GM19099 (cell line): ENCODE data around the gene VMAC.

Experiments
- POLR2A ChIP-seq: IDR thresholded peaks from 3 replicates; pipeline ENCODE4 v1.6.1; 2011; ENCODE audit warnings: low read depth; ENCODE audit not compliant: insufficient read length; ENCODE audit errors: extremely low read depth

VMAC gene

DNA sequence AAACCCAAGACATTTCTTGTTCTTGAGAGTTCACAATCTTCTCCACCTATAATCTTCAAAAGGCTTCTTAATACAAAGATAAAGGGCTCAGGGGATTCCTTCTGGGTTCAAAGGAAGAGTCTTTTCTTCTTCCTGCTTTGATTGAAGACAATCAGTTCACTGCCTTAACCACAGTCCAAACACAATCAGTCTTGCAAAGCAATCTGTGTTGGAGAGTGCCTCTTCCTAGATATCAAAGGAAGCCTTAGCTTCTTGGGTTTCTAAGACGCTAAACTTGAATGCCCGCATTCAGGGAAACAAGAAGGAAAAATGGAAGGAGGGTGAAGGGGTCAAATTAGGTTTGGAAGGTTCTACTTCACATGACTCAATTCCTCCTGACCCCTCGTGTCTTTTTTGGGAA is 46.1 kb downstream of the VMAC start:
- no peak for TF ChIP-seq POLR2A

DNA sequence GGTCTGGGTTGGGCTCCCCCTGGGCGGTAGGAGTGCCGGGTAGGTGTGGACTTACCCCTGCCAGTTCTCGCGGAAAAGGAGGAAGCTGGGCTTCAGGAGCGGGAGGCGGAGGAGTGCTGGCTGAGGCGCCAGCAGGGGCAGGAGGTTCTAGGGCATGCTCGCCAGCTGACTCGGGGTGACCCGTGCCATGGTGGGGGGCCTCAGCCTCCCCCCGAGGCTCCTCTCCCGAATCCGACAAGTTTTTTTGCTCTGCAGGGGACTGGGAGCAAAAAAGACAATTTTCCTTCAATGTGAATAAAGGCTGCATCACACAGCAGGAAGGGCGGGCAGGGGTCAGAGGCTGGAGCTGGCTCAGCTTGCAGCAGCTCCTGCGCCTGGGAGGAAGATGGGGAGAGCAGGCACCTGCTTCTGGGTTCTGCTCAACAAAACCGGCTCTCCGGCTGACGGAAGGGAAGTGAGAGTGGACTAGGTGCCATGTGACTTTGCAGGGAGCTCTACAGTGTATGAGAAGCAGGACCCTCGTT is 46.7 kb downstream of the VMAC start:
- no peak for TF ChIP-seq POLR2A

- no peak for TF ChIP-seq POLR2A
Measured at GRCh38 chr19:5952193-5953029, 47.7 kb downstream of the VMAC start.

GRCh38 chr19:5953030-5953589 is 48.4 kb downstream of the VMAC start:
- no peak for TF ChIP-seq POLR2A

DNA sequence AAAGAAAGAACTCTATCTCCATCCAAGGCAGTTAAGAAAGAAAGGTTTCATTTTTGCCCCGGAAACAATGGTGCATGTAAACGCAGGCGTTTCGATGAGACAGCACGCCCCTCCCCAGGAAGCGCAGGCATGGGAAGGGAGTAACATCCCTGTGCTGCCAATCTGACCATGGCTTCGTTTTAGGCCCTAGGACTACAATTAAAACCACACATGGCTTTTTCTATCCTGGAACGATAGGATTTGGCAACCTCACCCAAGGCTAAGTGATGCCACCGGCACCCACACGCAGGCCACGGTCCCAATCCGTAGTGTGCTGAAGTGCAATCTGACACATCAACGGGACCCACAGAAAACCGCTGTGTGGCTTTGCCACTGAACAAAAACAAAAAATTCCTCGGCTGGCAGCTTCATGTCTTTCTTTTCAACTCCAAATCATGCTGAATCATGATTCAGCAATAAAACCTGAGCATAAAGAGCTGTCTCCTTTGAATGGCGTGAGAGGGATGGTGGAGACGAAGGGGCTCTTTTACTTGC is 49.1 kb downstream of the VMAC start:
- TF ChIP-seq POLR2A, result no peak

- TF ChIP-seq POLR2A, result no peak
Measured at GRCh38 chr19:5954293-5954692, 49.6 kb downstream of the VMAC start.

- no peak for TF ChIP-seq POLR2A
Measured at GRCh38 chr19:5955636-5955935, 50.9 kb downstream of the VMAC start.

DNA sequence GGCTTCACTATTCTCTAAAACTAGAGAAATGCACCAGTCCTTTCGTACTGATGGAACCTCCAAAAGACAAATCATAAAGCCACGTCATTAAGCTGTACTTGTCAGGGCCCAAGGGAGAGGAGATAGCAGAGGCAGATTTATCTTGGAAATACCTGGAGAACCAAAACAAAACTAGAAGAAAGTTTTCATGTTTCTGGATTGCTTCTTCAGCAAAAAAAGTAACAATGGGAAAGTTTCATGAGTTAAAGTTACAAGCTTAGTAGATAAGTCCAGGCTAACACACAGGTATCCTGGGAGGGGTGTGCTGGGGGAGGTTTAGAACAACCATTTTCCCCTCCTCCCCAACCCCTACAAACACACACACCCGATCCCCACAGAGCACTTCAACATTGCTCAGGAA is 51.7 kb downstream of the VMAC start:
- no peak for TF ChIP-seq POLR2A

DNA sequence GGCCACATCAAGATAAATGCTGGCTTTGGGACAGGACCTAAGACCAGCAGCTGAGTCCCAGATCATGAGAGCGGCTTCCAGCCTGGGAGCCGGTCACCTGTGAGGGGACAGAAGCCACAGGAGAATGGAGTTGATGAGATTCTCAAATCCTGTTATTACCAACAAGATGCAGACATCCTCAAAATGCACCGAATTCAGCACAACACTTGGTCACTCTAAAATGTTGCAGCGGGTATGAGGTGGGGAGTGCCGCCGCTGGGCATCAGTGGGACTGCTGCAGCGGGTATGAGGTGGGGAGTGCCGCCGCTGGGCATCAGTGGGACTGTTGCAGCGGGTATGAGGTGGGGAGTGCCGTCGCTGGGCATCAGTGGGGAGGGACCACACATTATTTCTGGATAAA is 52.1 kb downstream of the VMAC start:
- TF ChIP-seq POLR2A, result no peak

DNA sequence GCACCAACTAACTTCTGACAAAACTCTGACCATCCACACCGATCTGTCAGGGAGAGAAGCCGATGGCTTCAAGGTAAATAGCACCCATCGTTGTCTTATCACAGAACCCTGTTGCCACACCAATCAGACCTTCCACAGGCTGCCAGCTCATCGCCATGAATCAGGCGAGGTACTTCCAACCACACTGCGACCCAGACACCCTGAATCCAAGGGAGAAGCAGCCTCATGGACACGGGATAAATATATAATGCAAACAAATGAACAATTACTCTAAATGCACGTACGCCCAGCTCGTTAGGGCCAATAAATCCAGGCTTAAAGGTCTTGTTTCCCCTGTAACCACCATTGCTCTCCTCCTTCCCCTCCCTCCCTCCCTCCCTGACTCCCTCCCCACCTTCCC is 52.5 kb downstream of the VMAC start:
- no peak for TF ChIP-seq POLR2A

GRCh38 chr19:5958074-5958850 is 53.6 kb downstream of the VMAC start:
- TF ChIP-seq POLR2A, result no peak

DNA sequence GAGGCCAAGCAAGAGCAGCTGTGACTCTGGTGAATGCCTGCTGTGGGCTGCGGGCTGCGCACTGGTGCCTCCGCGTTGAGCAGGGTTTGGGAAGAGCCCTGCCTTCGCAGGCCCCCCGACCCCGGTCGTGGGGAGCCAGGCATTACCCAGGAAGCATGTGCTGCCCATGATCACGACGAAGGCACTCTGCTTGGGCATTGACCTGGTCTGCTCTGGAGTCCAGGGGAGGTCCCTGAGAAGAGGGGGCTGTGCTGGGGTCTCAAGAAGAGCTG is 54.1 kb downstream of the VMAC start:
- TF ChIP-seq POLR2A, result no peak

GRCh38 chr19:5959260-5960004 is 54.8 kb downstream of the VMAC start:
- TF ChIP-seq POLR2A, result no peak
